HepG2 (cell line): Measurements from ENCODE around the gene CMTM4. TPM values are rescaled to one million over a fixed set of nuclear protein-coding genes. Genes with fewer than 3 reads are reported as not detected.
A peak's percentile ranks its signal among the peaks of the same experiment; 100 is the strongest.

ENCODE experiments used
- ARID3A ChIP-seq: IDR thresholded peaks from 2 replicates; pipeline ENCODE4 v1.6.1; 2012; ENCODE audit warnings: low read depth, low read length, improper control_type of control experiment
- BCL3 ChIP-seq: sonication (generic); formaldehyde crosslinking; IDR thresholded peaks from 2 replicates; pipeline ENCODE4 v1.5.1; 2020; ENCODE audit warnings: mild to moderate bottlenecking, missing genetic modification reagents, moderate library complexity
- GMEB2 ChIP-seq: IDR thresholded peaks from 2 replicates; pipeline ENCODE4 v1.6.1; 2016; ENCODE audit warnings: missing biosample characterization, missing genetic modification reagents, low read depth
- HNRNPL ChIP-seq: fragments of 200-400 bp; formaldehyde crosslinking; IDR thresholded peaks from 2 replicates; pipeline ENCODE4 v1.6.1; 2017; ENCODE audit warnings: mild to moderate bottlenecking, low read depth, low read length
- MEIS1 ChIP-seq: sonication (generic); formaldehyde crosslinking; IDR thresholded peaks from 2 replicates; pipeline ENCODE4 v1.9.0; 2021; ENCODE audit warnings: mild to moderate bottlenecking, missing genetic modification reagents, moderate library complexity, borderline replicate concordance
- PAF1 ChIP-seq: IDR thresholded peaks from 2 replicates; pipeline ENCODE4 v1.6.1; 2016; ENCODE audit warnings: missing genetic modification reagents, missing compliant biosample characterization
- PHF5A ChIP-seq: IDR thresholded peaks from one replicate; pipeline ENCODE4 v1.6.1; 2018; ENCODE audit warnings: low read depth, missing genetic modification reagents; ENCODE audit not compliant: unreplicated experiment
- PITX1 ChIP-seq: sonication (generic); formaldehyde crosslinking; IDR thresholded peaks from 2 replicates; pipeline ENCODE4 v1.5.1; 2020; ENCODE audit warnings: mild to moderate bottlenecking, missing genetic modification reagents
- SALL1 ChIP-seq: sonication (generic); formaldehyde crosslinking; IDR thresholded peaks from 2 replicates; pipeline ENCODE4 v1.8.0; 2022; ENCODE audit warnings: mild to moderate bottlenecking, missing genetic modification reagents
- TFDP2 ChIP-seq: sonication (generic); formaldehyde crosslinking; IDR thresholded peaks from 2 replicates; pipeline ENCODE4 v1.4.0; 2020; ENCODE audit warnings: missing genetic modification reagents
- TGIF2 ChIP-seq: IDR thresholded peaks from 2 replicates; pipeline ENCODE4 v1.6.1; 2016; ENCODE audit warnings: control low read depth, missing compliant biosample characterization
- THRA ChIP-seq: sonication (generic); formaldehyde crosslinking; IDR thresholded peaks from 2 replicates; pipeline ENCODE4 v1.4.0; 2020; ENCODE audit warnings: missing genetic modification reagents, borderline replicate concordance
- TSC22D2 ChIP-seq: sonication (generic); formaldehyde crosslinking; IDR thresholded peaks from 2 replicates; pipeline ENCODE4 v1.5.1; 2020; ENCODE audit warnings: missing genetic modification reagents, mild to moderate bottlenecking, borderline replicate concordance
- ZNF235 ChIP-seq: sonication (generic); formaldehyde crosslinking; IDR thresholded peaks from 2 replicates; pipeline ENCODE4 v1.8.1; 2023; ENCODE audit warnings: mild to moderate bottlenecking, missing genetic modification reagents, borderline replicate concordance
- ZNF24 ChIP-seq: fragments of 450-650 bp; IDR thresholded peaks from 2 replicates; pipeline ENCODE4 v1.6.1; 2017; ENCODE audit warnings: antibody characterized with exemption, mild to moderate bottlenecking
- ZNF557 ChIP-seq: sonication (generic); formaldehyde crosslinking; IDR thresholded peaks from 2 replicates; pipeline ENCODE4 v1.4.0; 2020; ENCODE audit warnings: missing genetic modification reagents
- ZNF614 ChIP-seq: IDR thresholded peaks from 2 replicates; pipeline ENCODE4 v1.6.1; 2018; ENCODE audit warnings: missing biosample characterization, missing genetic modification reagents, inconsistent platforms, borderline replicate concordance
- ZNF792 ChIP-seq: IDR thresholded peaks from 2 replicates; pipeline ENCODE4 v1.6.1; 2016
- polyA plus RNA-seq, 8 experiments: library from polyadenylated mRNA; depleted of rRNA in 3 of 8; stranded (reverse) in 7 of 8; unstranded in 1 of 8; fragments of >200 nt; fragmentation: Illumina TruSeq in 4 of 8; extraction: Trizol in 4 of 8; gene quantifications; 2 replicates each; pipeline versions ENCODE4 v1.2.1 to v1.2.3, GENCODE V29; 2011 to 2016; ENCODE audit warnings: low read depth in 4 of 8, missing spikeins in 1 of 8, mixed read lengths in 1 of 8; ENCODE audit not compliant: insufficient read depth in 1 of 8
- total RNA-seq, 5 experiments: library from RNA; depleted of rRNA; stranded (reverse); fragments of >200 nt; fragmentation: Illumina TruSeq; extraction: Trizol; gene quantifications; 2 replicates each; pipeline ENCODE4 v1.2.3, GENCODE V29; 2016; ENCODE audit warnings: low read depth in 1 of 5

Gene CMTM4
- total and polyA plus RNA-seq, 2 of the 13 experiments (the other 11 are each of a cell fraction or from before 2014, with no cell fraction given): 32.0 to 36.3 TPM

- TF ChIP-seq THRA (CRISPR knock-in tag) (peak; percentile 100), ZNF557 (CRISPR knock-in tag) (peak; percentile 72; the same call in 1 of the 2 replicates), HNRNPL (no peak), TSC22D2 (peak; percentile 60; the same call in 1 of the 2 replicates), TGIF2 (CRISPR knock-in tag) (peak; percentile 73; the same call in 1 of the 2 replicates), PHF5A (CRISPR knock-in tag) (peak; percentile 43), ARID3A (0 out of 2 replicates have a peak, but pooled peaks have one; percentile 23), PAF1 (CRISPR knock-in tag) (no peak), BCL3 (peak; percentile 84), SALL1 (peak; percentile 91), ZNF614 (CRISPR knock-in tag) (peak; percentile 79; the same call in 1 of the 2 replicates), PITX1 (CRISPR knock-in tag) (peak; percentile 70), ZNF24 (peak; percentile 36; the same call in 1 of the 2 replicates), TFDP2 (CRISPR knock-in tag) (peak; percentile 93), MEIS1 (CRISPR knock-in tag) (peak; percentile 90), ZNF792 (CRISPR knock-in tag) (peak; percentile 70; the same call in 1 of the 2 replicates), GMEB2 (CRISPR knock-in tag) (no peak), ZNF235 (no peak)
These were observed 88.1 kb downstream of the CMTM4 start (continued) for GRCh38 chr16:66608241-66609138.
